A549 (cell line): Measurements from ENCODE around the gene OSCAR. TPM values are rescaled to one million over a fixed set of nuclear protein-coding genes. Genes with fewer than 3 reads are reported as not detected.

Experiments used
- ATAC-seq, 2 experiments: fragments of 200-7000 bp in 1 of 2; fragments of >200 bp in 1 of 2; cut with Nextera tagmentation in 1 of 2; cut with Tn5 transposase in 1 of 2; 3 replicates each; pipeline versions ENCODE4 v1.8.0 to v1.9.1; 2018 to 2020; ENCODE audit warnings: mild to moderate bottlenecking in 1 of 2, moderate library complexity in 1 of 2
- CTCF ChIA-PET: fragments of 300-600 bp; sonication (Branson Sonifier 250); formaldehyde crosslinking; extraction: SDS; loops from one replicate; lab custom pipeline; 2021; ENCODE audit warnings: antibody characterized with exemption, inconsistent platforms; lab: Yijun Ruan, JAX
- POLR2A ChIA-PET: fragments of 350-600 bp; formaldehyde crosslinking; extraction: SDS; loops from one replicate; lab custom pipeline; 2021; ENCODE audit warnings: antibody characterized with exemption, inconsistent platforms; lab: Yijun Ruan, JAX
- DNase-seq, 2 experiments: peaks; one replicate each; pipeline versions ENCODE4 v3.0.0 to v3.0.0-alpha.2; 2011 to 2016; ENCODE audit warnings: low read depth in 1 of 2, low spot score in 1 of 2
- FAIRE-seq: peaks from 2 replicates; lab custom pipeline; 2011; peaks lifted over from hg19 to GRCh38; lab: Jason Lieb, UNC
- H3K27ac ChIP-seq, 2 experiments: fragments of >200 bp; sonication (Bioruptor Twin); formaldehyde crosslinking; 3 replicates each; pipeline ENCODE4 v1.5.1; 2016 to 2017
- H3K4me1 ChIP-seq: fragments of >200 bp; sonication (Bioruptor Twin); formaldehyde crosslinking; 3 replicates; pipeline ENCODE4 v1.6.1; 2016
- H3K4me2 ChIP-seq: fragments of >200 bp; sonication (Bioruptor Twin); formaldehyde crosslinking; 3 replicates; pipeline ENCODE4 v1.6.1; 2016
- H3K4me3 ChIP-seq: fragments of >200 bp; sonication (Bioruptor Twin); formaldehyde crosslinking; 3 replicates; pipeline ENCODE4 v1.5.1; 2016
- H3K9me3 ChIP-seq: fragments of >200 bp; sonication (Bioruptor Twin); formaldehyde crosslinking; 3 replicates; pipeline ENCODE4 v1.6.1; 2016
- BHLHE40 ChIP-seq: IDR thresholded peaks from 2 replicates; pipeline ENCODE4 v1.6.1; 2012; ENCODE audit warnings: low read depth, low read length, inconsistent platforms
- CBX2 ChIP-seq: fragments of 200-600 bp; sonication (generic); IDR thresholded peaks from 2 replicates; pipeline ENCODE4 v1.6.1; 2016; ENCODE audit warnings: low read depth, mild to moderate bottlenecking, borderline replicate concordance
- CBX8 ChIP-seq: fragments of 200-600 bp; sonication (generic); IDR thresholded peaks from 2 replicates; pipeline ENCODE4 v1.6.1; 2016
- FOXS1 ChIP-seq: fragments of 250-450 bp; sonication (Bioruptor Pico); IDR thresholded peaks from 2 replicates; pipeline ENCODE4 v1.5.0; 2020; ENCODE audit warnings: mild to moderate bottlenecking, moderate library complexity
- HOXB13 ChIP-seq: fragments of 250-450 bp; sonication (Bioruptor Pico); IDR thresholded peaks from 2 replicates; pipeline ENCODE4 v1.5.0; 2020; ENCODE audit warnings: low read depth, mild to moderate bottlenecking, moderate library complexity
- HOXB5 ChIP-seq: fragments of 250-450 bp; sonication (Bioruptor Pico); IDR thresholded peaks from 2 replicates; pipeline ENCODE4 v1.5.0; 2020; ENCODE audit warnings: mild to moderate bottlenecking, moderate library complexity
- KDM1A ChIP-seq: fragments of 200-600 bp; sonication (generic); IDR thresholded peaks from 2 replicates; pipeline ENCODE4 v1.6.1; 2016; ENCODE audit warnings: low read depth, mild to moderate bottlenecking
- KDM5A ChIP-seq: fragments of 200-600 bp; sonication (generic); IDR thresholded peaks from 2 replicates; pipeline ENCODE4 v1.6.1; 2016; ENCODE audit warnings: antibody characterized with exemption, mild to moderate bottlenecking
- MAFK ChIP-seq: fragments of 450-650 bp; IDR thresholded peaks from 2 replicates; pipeline ENCODE4 v1.6.1; 2014; ENCODE audit not compliant: partially characterized antibody
- MAZ ChIP-seq: fragments of 150-350 bp; IDR thresholded peaks from 2 replicates; pipeline ENCODE4 v1.6.1; 2014; ENCODE audit warnings: antibody characterized with exemption, low read depth, low read length, borderline replicate concordance
- MYC ChIP-seq: IDR thresholded peaks from 2 replicates; pipeline ENCODE4 v1.6.1; 2012; ENCODE audit warnings: mild to moderate bottlenecking, inconsistent platforms, low read length, improper control_type of control experiment, borderline replicate concordance
- NFE2L2 ChIP-seq: fragments of 150-350 bp; conservative IDR thresholded peaks from 2 replicates; pipeline ENCODE4 v1.6.1; 2014; ENCODE audit warnings: low read length
- NPAS2 ChIP-seq: fragments of 250-450 bp; sonication (Bioruptor Pico); IDR thresholded peaks from 2 replicates; pipeline ENCODE4 v1.8.0; 2022; ENCODE audit warnings: mild to moderate bottlenecking, moderate library complexity, borderline replicate concordance
- NR3C1 ChIP-seq: fragments of >200 bp; sonication (Bioruptor Twin); formaldehyde crosslinking; IDR thresholded peaks from 3 replicates; pipeline ENCODE4 v1.6.1; 2017
- PHF8 ChIP-seq: fragments of 200-600 bp; sonication (generic); IDR thresholded peaks from 2 replicates; pipeline ENCODE4 v1.6.1; 2016; ENCODE audit warnings: low read depth, mild to moderate bottlenecking, antibody characterized with exemption, moderate library complexity, borderline replicate concordance
- RARB ChIP-seq: fragments of 250-450 bp; sonication (Bioruptor Pico); IDR thresholded peaks from 2 replicates; pipeline ENCODE4 v1.8.0; 2021; ENCODE audit warnings: mild to moderate bottlenecking, moderate library complexity
- RCOR1 ChIP-seq: fragments of 150-350 bp; IDR thresholded peaks from 2 replicates; pipeline ENCODE4 v1.6.1; 2014; ENCODE audit warnings: antibody characterized with exemption, low read length, low read depth
- RNF2 ChIP-seq: fragments of 200-600 bp; sonication (generic); IDR thresholded peaks from 2 replicates; pipeline ENCODE4 v1.6.1; 2016; ENCODE audit warnings: low read depth, mild to moderate bottlenecking, antibody characterized with exemption, moderate library complexity, borderline replicate concordance
- SMC3 ChIP-seq: fragments of >200 bp; sonication (Bioruptor Twin); formaldehyde crosslinking; IDR thresholded peaks from 3 replicates; pipeline ENCODE4 v1.6.1; 2018; ENCODE audit warnings: inconsistent platforms
- TP53 ChIP-seq: fragments of 250-450 bp; sonication (Bioruptor Pico); IDR thresholded peaks from 2 replicates; pipeline ENCODE4 v1.5.0; 2021; ENCODE audit warnings: mild to moderate bottlenecking, moderate library complexity
- ZNF302 ChIP-seq: fragments of 250-450 bp; sonication (Bioruptor Pico); IDR thresholded peaks from 2 replicates; pipeline ENCODE4 v1.9.0; 2021; ENCODE audit warnings: inconsistent platforms, mild to moderate bottlenecking, moderate library complexity
- ZSCAN20 ChIP-seq: fragments of 250-450 bp; sonication (Bioruptor Pico); IDR thresholded peaks from 2 replicates; pipeline ENCODE4 v1.8.0; 2022; ENCODE audit warnings: mild to moderate bottlenecking, moderate library complexity
- WGBS: methylation state at CpG from one replicate; pipeline ENCODE4 v1.1.6; 2017; ENCODE audit errors: missing lambda C conversion rate; 5-methylcytosine and 5-hydroxymethylcytosine counted together
- polyA minus RNA-seq: library from RNA; depleted of rRNA, polyadenylated mRNA; stranded (reverse); fragments of >200 nt; gene quantifications from 2 replicates; pipeline ENCODE4 v1.2.3, GENCODE V29; 2011; rRNA and poly(A)+ RNA removed
- polyA plus RNA-seq, 4 experiments: library from polyadenylated mRNA; depleted of rRNA in 3 of 4; stranded (reverse); fragments of >200 nt; fragmentation: RNase III in 1 of 4; extraction: RNeasy Plus Mini Kit Qiagen cat#74134 plus additional on column Dnase treatment in 1 of 4; gene quantifications; 2 replicates in 3 of 4; 3 replicates in 1 of 4; pipeline ENCODE4 v1.2.3, GENCODE V29; 2011 to 2017
- TF ChIP-seq, protein P1 (sequence below): fragments of >200 bp; sonication (Bioruptor Twin); formaldehyde crosslinking; IDR thresholded peaks from 2 replicates; pipeline ENCODE4 v1.6.1; 2016
- TF ChIP-seq, protein P2 (sequence below): IDR thresholded peaks from 2 replicates; pipeline ENCODE4 v1.6.1; 2012
- TF ChIP-seq, protein P3 (sequence below): IDR thresholded peaks from 2 replicates; pipeline ENCODE4 v1.6.1; 2012; ENCODE audit warnings: low read depth, borderline replicate concordance
- TF ChIP-seq, protein P4 (sequence below): fragments of 200-600 bp; sonication (generic); IDR thresholded peaks from 2 replicates; pipeline ENCODE4 v1.6.1; 2016; ENCODE audit warnings: antibody characterized with exemption, mild to moderate bottlenecking, moderate library complexity
- TF ChIP-seq, protein P5 (sequence below): fragments of 450-650 bp; IDR thresholded peaks from 2 replicates; pipeline ENCODE4 v1.6.1; 2014; ENCODE audit warnings: antibody characterized with exemption

The OSCAR gene, protein sequence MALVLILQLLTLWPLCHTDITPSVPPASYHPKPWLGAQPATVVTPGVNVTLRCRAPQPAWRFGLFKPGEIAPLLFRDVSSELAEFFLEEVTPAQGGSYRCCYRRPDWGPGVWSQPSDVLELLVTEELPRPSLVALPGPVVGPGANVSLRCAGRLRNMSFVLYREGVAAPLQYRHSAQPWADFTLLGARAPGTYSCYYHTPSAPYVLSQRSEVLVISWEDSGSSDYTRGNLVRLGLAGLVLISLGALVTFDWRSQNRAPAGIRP
- polyA plus RNA-seq (2011; rRNA removed): 0.26 and 0.33 TPM in 2 replicates
- 0.56 and 1.1 TPM in 2 replicates for polyA plus RNA-seq (2012; cell fraction: cytosol; rRNA removed)
- 1.8 and 3.0 TPM in 2 replicates for polyA plus RNA-seq (2012; cell fraction: nucleus; rRNA removed)
- polyA plus RNA-seq (2017; fragmentation: RNase III; extraction: RNeasy Plus Mini Kit Qiagen cat#74134 plus additional on column Dnase treatment): 0.28 to 0.63 TPM (median 0.31 TPM) in 3 replicates
- polyA minus RNA-seq: 0.15 and 0.21 TPM in 2 replicates

DNA sequence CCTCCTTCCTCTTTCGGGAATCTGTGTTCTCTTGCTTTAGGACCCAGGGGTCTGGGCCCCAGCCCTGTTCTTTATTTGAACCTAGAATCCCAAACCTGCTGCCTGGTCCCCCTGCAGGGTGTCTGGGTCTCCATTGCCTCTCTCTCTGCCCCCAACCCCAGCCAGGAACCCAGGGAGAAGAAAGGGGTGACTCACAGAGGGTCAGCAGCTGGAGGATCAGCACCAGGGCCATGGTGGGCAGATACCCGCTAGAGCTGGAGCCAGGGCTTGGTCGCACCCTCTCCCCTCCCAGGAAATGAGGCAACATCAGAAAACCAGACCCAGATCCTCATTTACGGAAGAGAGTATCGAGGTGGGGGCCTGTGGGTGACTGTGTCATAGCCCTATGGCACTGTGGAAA lies at the start of gene OSCAR:
OSCAR (minus strand) TSS at position 243 of the 400 bp plus-strand sequence; CDS start at position 232, 11 bp downstream.
- ATAC-seq: no peak
- CTCF ChIA-PET: interaction anchor here (0.8 to 4.0 kb wide), 3 partner anchors 65 to 193 kb away, joined by 3 to 18 read pairs (median 8); no protein-coding TSS in a partner anchor
- WGBS: 92% methylated on average over 5 of the region's 5 CpGs

DNA sequence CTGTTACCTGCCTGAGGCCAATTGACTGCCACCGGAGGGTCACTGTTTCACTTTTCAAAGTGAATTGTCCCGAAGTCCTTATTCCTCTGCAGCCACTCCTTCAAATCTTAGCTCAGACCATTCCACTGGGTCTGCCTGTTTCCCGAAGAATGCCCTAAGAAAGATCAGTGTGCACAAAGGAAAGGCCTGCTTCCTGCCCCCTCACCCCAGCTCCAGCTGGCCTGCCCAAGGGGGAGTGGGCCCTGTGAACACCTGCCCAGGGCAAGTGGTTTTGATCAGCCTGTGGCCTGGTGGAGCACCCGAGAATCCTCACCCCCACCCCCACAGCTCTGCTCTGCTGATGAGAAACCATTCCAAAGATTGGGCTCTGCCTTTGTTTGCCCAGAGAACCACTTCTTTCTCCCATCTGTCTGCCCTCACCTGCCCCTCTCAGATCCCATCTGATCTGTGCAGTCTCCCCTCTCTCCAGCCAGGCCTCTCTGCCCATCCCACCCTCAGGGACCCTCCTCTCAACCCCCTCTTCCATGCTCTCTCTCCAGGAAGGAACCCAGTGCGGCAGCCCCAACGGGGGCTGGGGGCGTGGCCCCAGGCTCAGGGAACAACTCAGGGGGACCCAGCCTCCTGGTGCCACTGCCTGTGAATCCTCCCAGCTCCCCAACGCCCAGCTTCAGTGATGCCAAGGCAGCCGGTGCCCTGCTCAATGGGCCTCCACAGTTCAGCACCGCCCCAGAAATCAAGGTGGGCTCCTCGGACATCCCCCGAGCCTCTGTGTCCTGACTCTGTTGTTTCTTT lies 48.6 kb upstream of the OSCAR start:
- DNase-seq (no peak), FAIRE-seq (no peak), ATAC-seq (no peak)
- H3K27ac ChIP-seq: no peak overlapping the region
- no peak overlapping the region for H3K4me3 ChIP-seq
- WGBS: 92% methylated on average over 12 of the region's 12 CpGs
- no peaks in the 10 kb centered on the region for H3K4me1 ChIP-seq
- H3K4me2 ChIP-seq: no peak overlapping the region
- CTCF ChIA-PET: interaction anchor here (0.9 to 4.9 kb wide), 7 partner anchors 8 to 44 kb away, joined by 3 to 25 read pairs (median 8); partner anchors contain the start of genes CNOT3 and LENG1
- POLR2A ChIA-PET: interaction anchor here (2.7 to 5.5 kb wide), 2 partner anchors 10 to 12 kb away, joined by 16 to 36 read pairs; partner anchors contain the start of genes CNOT3 and LENG1
- H3K9me3 ChIP-seq: no peaks in the 10 kb centered on the region
- no peak for TF ChIP-seq HOXB5
- no peak for TF ChIP-seq RNF2
- TF ChIP-seq HOXB13 (CRISPR knock-in tag): no peak
- no peak for TF ChIP-seq MAFK
- TF ChIP-seq MAZ: no peak
- TF ChIP-seq TP53 (CRISPR knock-in tag): no peak
- no peak for TF ChIP-seq MYC
- TF ChIP-seq PHF8: no peak
- TF ChIP-seq NPAS2 (CRISPR knock-in tag): no peak
- TF ChIP-seq, protein P1, sequence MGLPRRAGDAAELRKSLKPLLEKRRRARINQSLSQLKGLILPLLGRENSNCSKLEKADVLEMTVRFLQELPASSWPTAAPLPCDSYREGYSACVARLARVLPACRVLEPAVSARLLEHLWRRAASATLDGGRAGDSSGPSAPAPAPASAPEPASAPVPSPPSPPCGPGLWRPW: no peak
- TF ChIP-seq, protein P2, sequence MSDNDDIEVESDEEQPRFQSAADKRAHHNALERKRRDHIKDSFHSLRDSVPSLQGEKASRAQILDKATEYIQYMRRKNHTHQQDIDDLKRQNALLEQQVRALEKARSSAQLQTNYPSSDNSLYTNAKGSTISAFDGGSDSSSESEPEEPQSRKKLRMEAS: no peak
- TF ChIP-seq RCOR1: no peak
- TF ChIP-seq ZNF302 (CRISPR knock-in tag): no peak
- TF ChIP-seq, protein P3, sequence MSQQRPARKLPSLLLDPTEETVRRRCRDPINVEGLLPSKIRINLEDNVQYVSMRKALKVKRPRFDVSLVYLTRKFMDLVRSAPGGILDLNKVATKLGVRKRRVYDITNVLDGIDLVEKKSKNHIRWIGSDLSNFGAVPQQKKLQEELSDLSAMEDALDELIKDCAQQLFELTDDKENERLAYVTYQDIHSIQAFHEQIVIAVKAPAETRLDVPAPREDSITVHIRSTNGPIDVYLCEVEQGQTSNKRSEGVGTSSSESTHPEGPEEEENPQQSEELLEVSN: no peak
- TF ChIP-seq CBX2: no peak
- no peak for TF ChIP-seq BHLHE40
- no peak for TF ChIP-seq KDM1A

More for the DNA sequence above, at the start of gene OSCAR:
- peaks cover 18% of the 10 kb centered on the region; the same call in 1 of the 3 replicates for H3K4me1 ChIP-seq
- no peak for TF ChIP-seq CBX2
- TF ChIP-seq HOXB5: no peak
- TF ChIP-seq, protein P4, sequence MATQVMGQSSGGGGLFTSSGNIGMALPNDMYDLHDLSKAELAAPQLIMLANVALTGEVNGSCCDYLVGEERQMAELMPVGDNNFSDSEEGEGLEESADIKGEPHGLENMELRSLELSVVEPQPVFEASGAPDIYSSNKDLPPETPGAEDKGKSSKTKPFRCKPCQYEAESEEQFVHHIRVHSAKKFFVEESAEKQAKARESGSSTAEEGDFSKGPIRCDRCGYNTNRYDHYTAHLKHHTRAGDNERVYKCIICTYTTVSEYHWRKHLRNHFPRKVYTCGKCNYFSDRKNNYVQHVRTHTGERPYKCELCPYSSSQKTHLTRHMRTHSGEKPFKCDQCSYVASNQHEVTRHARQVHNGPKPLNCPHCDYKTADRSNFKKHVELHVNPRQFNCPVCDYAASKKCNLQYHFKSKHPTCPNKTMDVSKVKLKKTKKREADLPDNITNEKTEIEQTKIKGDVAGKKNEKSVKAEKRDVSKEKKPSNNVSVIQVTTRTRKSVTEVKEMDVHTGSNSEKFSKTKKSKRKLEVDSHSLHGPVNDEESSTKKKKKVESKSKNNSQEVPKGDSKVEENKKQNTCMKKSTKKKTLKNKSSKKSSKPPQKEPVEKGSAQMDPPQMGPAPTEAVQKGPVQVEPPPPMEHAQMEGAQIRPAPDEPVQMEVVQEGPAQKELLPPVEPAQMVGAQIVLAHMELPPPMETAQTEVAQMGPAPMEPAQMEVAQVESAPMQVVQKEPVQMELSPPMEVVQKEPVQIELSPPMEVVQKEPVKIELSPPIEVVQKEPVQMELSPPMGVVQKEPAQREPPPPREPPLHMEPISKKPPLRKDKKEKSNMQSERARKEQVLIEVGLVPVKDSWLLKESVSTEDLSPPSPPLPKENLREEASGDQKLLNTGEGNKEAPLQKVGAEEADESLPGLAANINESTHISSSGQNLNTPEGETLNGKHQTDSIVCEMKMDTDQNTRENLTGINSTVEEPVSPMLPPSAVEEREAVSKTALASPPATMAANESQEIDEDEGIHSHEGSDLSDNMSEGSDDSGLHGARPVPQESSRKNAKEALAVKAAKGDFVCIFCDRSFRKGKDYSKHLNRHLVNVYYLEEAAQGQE: no peak
- no peak for TF ChIP-seq NFE2L2
- TF ChIP-seq, protein P1: no peak
- no peak for TF ChIP-seq FOXS1 (CRISPR knock-in tag)
- TF ChIP-seq KDM1A: no peak
- TF ChIP-seq, protein P2: no peak
- no peak for TF ChIP-seq SMC3
- TF ChIP-seq KDM5A: no peak
- no peak for TF ChIP-seq ZSCAN20 (CRISPR knock-in tag)
- no peak for TF ChIP-seq NR3C1
- no peak for TF ChIP-seq RARB (CRISPR knock-in tag)
- no peak for TF ChIP-seq ZNF302 (CRISPR knock-in tag)
- TF ChIP-seq, protein P5, sequence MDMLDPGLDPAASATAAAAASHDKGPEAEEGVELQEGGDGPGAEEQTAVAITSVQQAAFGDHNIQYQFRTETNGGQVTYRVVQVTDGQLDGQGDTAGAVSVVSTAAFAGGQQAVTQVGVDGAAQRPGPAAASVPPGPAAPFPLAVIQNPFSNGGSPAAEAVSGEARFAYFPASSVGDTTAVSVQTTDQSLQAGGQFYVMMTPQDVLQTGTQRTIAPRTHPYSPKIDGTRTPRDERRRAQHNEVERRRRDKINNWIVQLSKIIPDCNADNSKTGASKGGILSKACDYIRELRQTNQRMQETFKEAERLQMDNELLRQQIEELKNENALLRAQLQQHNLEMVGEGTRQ: no peak
- no peak for TF ChIP-seq CBX8
- TF ChIP-seq PHF8: no peak
- H3K4me2 ChIP-seq: no peak within 1 kb of the TSS
- no peaks in the 10 kb centered on the region for H3K9me3 ChIP-seq
- H3K4me3 ChIP-seq: no peak within 1 kb of the TSS
- DNase-seq: no peak
- POLR2A ChIA-PET: no interaction called here
- FAIRE-seq: no peak
- H3K27ac ChIP-seq: no peak within 1 kb of the TSS
